Superior temporal gyrus (tissue), 1 donor: Measurements from ENCODE around the gene RAB3C.

Experiments
- DNase-seq: peaks from one replicate; pipeline ENCODE4 v3.0.0-alpha.2; 2016; ENCODE audit errors: extremely low spot score

Gene RAB3C

DNA sequence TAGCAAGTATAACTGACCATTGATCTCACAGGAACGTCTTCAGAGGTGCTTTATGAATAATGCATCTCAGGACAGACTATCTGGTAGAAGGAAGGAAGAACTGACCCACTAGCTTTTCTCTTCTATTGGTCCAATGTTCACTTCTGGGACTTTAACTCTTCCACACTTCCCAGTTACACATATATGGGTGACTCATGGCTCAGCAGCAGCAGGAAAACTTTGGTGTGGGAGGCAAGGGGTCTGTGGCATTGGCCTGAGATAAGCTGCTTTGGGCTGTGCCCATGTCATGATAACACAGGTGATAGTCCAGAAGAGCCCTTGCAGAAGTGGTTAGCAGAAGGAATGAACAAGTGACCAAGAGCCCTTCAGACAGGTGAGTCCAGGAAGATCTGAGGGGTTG, 148.8 kb downstream of the RAB3C start:
- DNase-seq = no peak

DNA sequence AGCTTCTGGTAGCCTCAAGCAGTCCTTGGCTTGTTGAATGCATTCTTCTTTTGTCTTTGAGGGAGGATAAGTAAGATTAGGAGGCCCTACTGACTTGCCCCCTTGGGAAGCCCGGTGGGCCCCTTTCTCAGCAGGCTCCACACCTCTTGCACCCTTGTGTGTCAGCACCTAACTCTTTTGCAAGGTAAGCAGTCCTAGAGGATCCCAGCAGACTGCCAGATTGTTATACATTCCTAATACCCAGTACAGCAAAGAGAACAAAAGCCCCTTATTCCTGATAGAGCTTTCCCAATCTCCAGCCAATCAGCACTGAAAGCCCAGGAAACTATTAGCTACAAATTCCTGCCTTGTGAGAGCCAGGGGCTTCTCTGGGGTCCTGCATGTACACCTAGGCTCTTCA, 152.8 kb downstream of the RAB3C start:
- DNase-seq = no peak

DNA sequence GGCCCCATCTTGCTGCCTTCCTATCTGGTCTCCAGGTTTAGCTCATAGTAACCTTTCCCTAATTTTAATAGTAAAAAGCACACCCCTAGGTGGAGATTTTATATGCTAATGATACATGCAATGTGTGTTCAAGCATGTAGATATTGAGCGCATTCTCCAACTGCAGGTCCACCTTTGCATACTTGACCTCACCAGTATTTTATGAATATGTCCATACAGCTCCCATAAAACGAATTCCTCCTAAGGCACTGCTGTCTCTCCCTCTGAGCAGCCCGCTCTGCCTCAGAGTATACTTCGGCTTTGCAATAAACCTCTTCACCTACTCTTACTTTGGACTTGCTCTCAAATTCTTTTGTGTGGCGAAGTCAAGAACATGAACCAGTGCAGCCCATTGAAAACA, 153.3 kb downstream of the RAB3C start:
- no peak for DNase-seq

DNA sequence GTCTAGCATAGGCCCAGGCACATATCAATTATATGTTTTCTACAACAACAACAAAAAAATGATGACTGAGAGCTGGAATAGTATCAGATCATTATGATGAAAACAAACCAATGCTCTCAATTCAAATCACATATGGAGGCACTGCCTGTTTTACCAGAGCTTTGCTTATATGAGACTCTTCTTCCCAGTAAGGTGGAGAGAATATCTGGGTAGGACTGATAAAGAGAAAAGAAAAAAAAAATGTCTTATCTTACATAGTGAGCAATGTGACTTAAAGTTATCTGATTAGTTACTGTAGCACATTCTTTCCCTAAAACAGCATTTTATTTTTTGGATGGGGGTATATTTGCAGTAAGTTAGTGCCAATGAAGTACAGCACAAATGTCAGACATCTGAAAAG, 154.8 kb downstream of the RAB3C start:
- DNase-seq = no peak

DNA sequence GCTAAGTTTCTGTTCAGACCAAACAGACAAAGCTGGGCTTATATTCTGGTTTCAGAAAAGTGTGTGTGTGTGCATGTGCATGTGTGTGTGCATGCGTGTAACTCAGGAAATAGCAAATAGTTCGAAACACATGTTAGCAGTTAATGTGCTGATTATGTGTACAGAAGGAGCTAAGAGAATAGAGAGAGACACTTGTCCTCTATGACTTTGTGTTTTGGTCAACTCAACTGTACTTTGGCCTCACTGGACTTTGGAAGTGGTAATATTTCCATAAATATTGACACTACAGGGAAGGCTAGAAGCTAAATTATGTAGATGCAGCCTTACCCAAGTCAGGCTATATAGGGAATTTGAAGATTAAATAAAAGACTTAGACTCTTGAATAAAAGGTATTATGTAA, 155.5 kb downstream of the RAB3C start:
- no peak for DNase-seq

DNA sequence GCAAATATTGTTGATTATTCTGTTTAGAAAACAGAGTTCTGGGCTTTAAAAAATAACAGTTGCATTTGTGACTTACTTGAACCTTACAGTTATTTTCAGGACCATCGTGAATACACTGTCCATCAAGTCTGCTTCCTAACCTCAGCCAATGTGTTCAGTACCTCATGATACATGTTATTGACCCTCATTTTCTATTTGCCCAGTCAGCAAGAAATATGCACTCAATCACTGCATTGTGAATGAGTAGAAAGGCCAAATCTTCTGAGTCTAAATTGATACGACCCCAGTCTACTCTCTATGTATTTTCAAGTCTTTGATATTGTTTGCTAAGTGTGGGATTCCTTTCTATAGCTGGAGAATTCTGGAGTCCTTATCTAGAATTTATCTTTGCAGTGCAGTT, 156.2 kb downstream of the RAB3C start:
- DNase-seq = no peak

DNA sequence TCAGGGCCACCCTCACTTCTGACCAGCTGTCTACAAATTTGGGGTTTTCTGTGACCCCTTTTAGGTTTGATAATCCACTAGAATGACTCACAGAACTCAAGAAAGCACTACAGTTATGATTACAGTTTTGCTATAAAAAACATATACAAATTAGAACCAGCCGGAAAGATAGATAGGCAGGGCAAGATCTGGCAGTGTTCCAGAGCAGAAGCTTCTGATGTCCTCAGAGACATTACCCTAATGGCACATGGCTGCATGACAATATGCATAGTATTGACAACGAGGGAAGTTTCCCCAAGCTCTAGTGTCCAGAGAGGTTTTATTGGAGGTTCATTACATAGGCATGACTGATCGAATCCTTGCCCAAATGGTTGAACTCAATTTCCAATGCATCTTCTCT, 158.1 kb downstream of the RAB3C start:
- DNase-seq = no peak

DNA sequence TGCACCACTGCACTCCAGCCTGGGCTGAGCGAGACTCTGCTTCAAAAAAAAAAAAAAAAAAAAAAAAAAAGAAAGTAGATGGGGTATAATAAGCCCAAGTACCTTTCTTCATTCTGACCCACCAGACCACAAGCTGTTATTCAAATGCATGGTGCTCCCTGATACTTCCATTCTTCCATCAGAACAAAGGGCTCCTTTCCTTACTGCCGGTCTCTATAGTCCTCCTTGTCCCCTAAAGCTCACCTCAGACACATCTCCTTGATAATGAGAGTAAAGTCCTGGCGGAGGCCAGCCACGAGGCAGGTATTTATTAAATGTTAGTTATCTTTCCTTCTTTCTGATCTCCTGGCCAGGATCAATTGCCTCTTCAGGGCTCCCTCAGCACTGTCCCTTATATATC, 162.5 kb downstream of the RAB3C start:
- DNase-seq = no peak

DNA sequence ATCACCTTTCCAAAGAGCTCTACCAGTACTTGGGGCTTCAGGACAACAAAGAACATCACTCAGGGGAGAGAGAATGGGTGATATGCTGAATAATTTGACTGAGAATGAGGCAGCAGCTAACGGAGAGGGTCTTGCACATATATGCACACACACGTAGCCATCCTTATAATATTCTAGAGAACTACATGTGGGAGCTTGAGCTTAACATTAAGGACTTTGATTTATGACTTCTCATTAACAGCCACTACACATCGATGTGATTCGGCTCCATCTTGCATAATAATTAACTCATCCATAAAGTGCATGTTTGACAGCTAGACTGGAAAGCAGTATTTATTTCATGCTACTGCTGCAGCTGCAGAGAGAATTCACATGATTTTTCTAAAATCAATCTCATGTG, 163.4 kb downstream of the RAB3C start:
- DNase-seq = no peak

DNA sequence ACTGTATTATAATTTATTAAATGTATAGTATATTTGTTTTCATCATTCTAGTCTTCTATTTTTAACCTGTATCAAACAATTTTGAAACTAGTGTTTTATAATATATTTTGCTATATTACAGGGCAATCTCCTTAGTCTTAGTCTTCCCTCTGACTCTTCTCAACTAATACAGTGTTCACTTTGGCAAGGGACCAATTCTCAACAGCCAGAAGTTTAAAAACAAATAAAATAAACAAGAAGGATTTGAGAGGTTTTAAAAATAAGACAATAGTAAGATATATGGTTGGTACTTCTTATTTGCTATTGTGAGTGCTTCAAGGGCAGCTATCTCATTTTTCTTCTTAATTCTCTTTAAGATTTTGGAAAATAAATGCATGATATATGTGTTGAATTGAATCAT, 167.2 kb downstream of the RAB3C start:
- no peak for DNase-seq

DNA sequence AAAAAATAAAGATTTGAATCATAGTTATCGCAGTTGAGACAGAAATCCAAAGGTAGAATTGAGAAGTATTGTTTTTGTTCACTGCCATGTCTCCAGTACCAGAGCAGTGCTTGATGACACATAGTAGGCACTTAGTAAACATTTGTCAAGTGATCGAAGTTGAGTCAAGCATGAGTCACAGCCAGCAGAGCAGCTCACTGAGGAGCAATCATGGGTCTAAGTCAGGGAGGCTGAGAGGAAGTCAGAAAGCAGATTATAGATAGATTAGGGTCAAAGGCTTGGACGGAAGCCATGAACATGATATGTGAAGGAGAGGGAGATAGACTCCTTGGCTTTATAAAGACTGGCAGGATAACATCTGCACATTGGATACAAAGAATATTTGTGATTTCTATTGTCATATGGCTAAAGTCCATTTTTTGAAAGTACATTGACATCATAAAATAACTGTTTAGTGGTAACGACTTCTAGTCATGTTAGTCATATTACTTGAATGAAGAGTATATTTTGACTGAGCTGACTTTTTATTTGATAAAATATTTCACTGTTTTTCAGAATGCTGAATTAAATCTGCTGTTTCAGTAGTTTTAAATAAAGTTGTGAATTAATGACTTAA, 168.5 kb downstream of the RAB3C start:
- DNase-seq = no peak

DNA sequence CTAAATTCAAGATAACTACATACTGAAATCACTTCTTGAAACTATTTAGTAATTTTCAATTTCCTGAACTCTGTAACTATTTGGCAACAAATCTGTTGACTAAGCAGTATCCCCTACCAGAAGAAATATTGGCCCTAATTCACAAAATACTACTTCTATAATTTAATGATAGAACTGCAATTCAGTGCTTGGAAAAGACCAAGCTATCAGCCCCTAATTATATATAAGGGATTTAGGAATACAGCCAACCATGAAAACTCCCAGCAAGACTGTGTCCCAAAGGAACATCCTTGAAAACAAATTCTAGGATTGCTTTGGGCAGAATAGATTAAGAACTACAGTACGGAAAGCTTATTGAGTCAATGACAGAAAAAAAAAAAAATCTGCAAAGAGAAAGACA, 169.2 kb downstream of the RAB3C start:
- no peak for DNase-seq

DNA sequence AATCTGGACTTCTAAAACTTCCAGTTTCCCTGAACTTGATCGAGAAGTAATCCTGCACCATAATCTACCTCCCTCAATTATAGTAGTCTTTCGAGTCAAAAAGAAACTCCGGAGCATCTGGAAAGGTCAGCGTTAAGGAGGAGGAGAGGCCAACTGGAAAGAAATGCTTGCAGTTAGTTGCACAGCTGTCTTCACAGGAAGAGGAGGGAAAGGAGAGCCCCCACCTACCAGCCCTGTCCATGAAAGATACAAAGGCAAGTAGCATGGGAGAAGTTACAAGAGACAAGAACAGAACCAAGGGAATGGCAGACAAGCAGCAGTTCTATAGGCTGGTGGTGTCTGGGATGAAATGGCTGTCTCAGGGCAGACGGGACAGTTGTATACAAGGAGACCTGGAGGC, 170.6 kb downstream of the RAB3C start:
- DNase-seq = no peak

DNA sequence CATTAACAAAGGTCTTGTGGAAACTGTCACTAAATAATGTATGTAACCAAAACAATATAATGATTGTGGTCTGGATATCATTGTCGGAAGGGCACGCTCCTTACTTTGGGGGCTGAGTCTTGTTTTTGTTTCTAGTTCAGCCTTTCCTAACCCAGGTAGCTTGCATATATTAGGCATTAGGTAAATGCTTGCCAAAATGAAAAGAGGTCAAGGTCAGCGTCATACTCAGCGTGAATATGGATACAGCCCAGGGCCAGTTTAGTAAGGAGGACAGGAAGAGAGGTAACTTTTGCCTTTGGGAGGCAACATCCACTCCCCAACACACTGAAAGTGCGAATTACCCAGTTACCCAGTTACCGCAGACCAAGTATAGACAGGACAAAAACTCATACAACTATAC, 171.4 kb downstream of the RAB3C start:
- DNase-seq = no peak

DNA sequence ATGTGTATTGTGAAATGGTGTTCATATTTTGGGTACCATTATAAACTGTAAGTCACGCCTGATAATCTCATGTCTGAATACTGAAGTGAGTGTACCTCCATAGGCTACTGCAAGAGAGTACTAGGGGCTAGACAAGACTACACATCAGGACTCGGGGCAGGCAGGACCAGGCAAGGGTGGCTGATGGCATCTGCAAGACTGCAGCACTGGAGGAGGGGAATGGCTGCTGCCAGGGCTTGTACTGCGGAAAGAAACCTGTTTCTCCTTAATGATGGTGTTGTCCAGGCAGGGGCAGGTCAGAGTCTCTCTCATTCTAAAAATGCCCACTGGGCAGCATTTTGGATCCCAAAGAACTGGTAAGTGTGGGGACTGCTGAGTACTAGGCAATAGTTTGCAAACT, 172.5 kb downstream of the RAB3C start:
- DNase-seq = no peak

DNA sequence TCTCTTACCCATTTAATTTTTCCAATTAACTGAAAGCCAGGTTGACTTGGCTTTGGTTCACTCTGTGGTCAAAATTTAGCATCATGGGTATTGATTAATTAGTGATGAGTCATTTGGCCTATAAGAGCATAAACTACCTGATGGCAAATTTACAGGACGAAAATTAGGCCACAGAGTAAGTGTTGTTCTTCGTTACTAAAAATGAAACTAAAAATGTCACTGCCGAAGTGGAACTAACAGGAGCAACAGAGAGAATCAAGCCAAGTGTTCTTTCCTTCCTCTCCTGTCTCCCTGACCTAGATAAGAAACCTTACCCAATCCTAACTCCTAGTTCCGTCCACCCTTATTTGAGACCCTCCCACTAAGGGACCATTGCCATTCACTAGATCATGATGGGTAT, 176.9 kb downstream of the RAB3C start:
- DNase-seq = no peak

DNA sequence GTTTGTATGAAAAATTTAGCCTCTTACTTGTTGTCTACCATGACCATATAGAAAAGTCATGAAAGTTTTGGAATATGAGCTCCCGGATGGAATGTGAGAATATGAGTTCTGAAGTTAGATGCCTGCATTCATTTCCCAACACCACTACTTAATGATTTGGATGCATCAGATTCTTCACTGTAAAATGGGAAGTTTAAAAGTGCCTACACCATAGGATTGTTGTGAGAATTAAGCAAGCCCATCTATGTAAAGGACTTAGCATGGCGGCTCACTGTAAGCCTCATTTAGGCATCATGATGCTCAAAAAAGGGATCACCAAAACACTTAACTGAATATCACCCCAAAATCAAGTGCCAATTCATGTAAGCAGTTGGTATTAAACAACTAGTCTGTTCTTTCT, 177.3 kb downstream of the RAB3C start:
- no peak for DNase-seq

DNA sequence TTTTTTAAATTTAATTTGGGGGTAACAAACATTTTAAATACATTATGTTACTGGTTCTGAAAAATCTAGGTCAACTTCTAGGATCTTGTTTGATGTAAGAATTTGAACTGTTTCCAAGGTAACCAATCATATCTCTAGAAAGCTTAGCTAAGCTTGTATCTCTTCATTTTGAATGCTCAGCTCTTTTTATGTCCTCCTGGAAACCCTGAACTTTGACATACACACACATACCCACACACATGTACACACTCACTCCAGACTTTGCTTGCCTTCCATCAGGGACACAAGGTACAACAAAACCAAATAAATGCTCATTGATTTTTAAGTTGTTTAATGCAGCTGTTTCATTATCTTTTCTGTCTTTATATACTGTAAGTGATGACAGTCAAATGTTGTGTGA, 178.5 kb downstream of the RAB3C start:
- no peak for DNase-seq

DNA sequence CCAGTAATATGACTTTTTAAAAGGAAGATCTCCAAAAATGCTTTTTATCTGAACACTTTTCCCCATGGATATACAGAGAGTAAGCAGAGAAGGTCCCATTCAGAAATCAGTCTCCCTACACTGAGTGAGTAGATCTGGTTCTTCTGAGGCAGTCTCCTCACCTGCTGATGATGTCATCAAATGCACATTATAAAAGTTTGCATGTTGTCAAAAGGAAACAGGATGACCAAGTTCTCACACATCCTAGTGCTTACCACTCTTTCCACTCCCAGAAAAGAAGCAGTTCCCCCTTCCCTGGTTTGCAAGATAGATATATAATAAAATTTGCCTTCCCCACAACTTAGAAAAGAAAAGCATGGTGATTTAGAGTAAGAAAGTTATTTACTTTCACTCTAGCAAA, 180.5 kb downstream of the RAB3C start:
- no peak for DNase-seq

DNA sequence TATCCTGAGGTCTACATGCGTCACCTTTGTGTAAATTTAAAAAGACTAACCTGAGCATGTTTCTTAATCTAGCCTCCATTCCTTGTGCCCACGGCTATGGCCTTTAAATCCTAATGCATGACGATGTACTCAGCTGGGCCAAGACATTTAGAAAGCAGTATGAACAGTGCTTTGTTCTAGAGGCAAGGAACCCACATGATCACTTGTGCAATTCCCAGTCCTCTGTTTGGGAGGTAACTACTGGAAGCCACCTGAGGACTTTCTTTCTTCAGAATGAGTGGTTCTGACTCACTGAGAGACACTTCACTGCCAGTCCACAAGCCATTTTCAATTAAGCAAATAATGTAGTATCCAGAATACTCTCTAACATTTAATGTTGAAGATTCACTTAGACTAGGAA, 181.3 kb downstream of the RAB3C start:
- no peak for DNase-seq

DNA sequence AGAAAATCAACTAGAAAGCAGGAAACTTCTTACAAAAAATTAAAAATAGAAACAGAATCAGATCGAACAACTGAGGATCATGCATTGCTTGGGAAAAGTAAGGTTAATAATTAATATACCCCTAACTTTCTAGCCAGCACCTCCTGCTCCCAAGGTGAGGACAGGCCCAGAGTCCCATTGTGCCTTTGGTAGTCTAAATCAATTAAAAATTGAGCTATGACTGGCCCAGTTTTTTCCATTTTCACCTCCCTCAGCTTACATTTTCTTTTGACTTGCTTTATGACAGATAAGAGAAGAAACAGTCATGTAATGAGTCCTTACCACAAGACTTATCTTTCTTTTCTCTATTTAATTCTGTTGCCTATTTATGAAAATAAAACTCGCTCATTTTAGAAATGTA, 182.2 kb downstream of the RAB3C start:
- no peak for DNase-seq

DNA sequence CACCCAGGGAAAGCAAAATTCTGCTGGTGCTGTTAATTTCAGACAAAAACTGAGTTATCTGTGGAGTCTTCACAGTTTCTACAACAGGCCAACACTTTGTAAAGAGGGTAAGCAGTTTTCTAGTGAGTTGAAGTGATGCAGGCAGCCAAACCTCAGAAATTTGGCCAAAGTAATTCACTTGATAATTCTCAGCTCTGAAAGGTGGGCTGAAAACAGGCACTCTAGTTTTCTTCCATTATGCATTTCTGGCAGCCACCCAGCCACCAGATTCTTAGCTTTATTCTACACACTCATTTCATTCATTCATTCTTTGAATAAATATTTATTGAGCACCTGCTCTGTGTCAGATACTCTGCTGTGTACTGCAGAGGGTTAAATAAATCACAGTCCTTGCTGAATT, 184.2 kb downstream of the RAB3C start:
- DNase-seq = no peak

DNA sequence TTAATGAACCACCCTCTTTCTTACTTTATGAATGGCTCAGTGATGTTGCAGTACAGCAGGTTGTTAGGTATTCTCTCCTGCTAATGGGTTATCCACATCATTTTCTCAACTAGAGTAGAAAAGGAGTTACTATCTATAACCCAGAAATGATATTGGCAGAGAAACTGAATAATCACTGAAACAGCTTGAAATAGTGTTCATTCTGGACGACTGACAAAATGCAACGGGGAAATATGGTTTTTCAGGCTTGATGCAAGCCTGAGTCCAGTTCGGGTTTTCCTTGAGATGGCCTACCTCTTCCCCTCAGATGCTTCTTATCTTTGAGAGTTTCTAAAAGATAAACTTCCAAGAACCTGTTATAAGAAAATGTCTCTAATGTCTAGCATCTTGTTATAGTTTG, 187.3 kb downstream of the RAB3C start:
- peak; percentile 30 for DNase-seq

DNA sequence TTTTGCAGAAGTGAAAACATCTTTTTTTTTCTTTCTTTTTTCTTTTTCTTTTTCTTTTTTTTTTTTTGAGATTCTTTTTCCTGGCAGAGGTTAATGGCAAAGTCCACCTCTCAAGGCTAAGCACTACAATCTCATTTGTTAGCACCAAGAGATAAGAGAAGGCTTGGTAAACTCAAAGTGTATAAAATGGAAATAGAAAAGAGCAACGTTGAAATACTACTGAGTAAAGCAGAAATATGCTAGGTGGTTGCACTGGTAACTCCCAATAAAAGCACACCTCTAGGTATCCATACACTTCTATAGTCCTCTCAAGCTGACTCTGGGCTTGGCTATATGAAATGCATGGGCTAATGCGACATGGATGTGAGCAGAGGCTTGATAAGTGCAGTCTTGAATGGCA, 188.9 kb downstream of the RAB3C start:
- DNase-seq = no peak
